K562 (cell line): ENCODE measurements around the gene HOXC11. TPM values are rescaled to one million over a fixed set of nuclear protein-coding genes. Genes with fewer than 3 reads are reported as not detected.

Source experiments
- BCOR ChIP-seq: fragments of 450-650 bp; IDR thresholded peaks from 2 replicates; pipeline ENCODE4 v1.6.1; 2016
- CBX1 ChIP-seq: sonication (generic); IDR thresholded peaks from 2 replicates; pipeline ENCODE4 v1.6.1; 2016; ENCODE audit warnings: antibody characterized with exemption, low read depth, mild to moderate bottlenecking
- CEBPG ChIP-seq, 3 experiments: fragments of 200-800 bp in 1 of 3; sonication (Bioruptor generic) in 1 of 3; sonication (generic) in 1 of 3; formaldehyde crosslinking in 1 of 3; IDR thresholded peaks in 2 of 3; conservative IDR thresholded peaks in 1 of 3; 2 replicates each; pipeline versions ENCODE4 v1.6.1 to v1.8.0; 2016 to 2022; ENCODE audit warnings: missing compliant biosample characterization in 2 of 3, missing genetic modification characterization in 2 of 3, mild to moderate bottlenecking in 1 of 3, missing genetic modification reagents in 1 of 3
- HDAC2 ChIP-seq: fragments of 450-650 bp; IDR thresholded peaks from 2 replicates; pipeline ENCODE4 v1.6.1; 2016; ENCODE audit warnings: mild to moderate bottlenecking
- HDAC6 ChIP-seq: IDR thresholded peaks from 2 replicates; pipeline ENCODE4 v1.6.1; 2012; ENCODE audit warnings: low read depth, mild to moderate bottlenecking, control low read depth, inconsistent platforms, low read length, moderate library complexity
- JUND ChIP-seq, 2 experiments: IDR thresholded peaks; 2 replicates in 1 of 2; 3 replicates in 1 of 2; pipeline ENCODE4 v1.6.1; 2011; ENCODE audit warnings: borderline replicate concordance in 2 of 2, low read depth in 2 of 2, low read length in 2 of 2, improper control_type of control experiment in 1 of 2, missing biosample characterization in 1 of 2, missing genetic modification characterization in 1 of 2, missing genetic modification reagents in 1 of 2
- KDM1A ChIP-seq, 2 experiments: fragments of 450-650 bp; IDR thresholded peaks; 2 replicates each; pipeline ENCODE4 v1.6.1; 2016; ENCODE audit warnings: mild to moderate bottlenecking in 2 of 2
- NFXL1 ChIP-seq: fragments of 450-650 bp; formaldehyde crosslinking; IDR thresholded peaks from 2 replicates; pipeline ENCODE4 v1.4.0; 2021; ENCODE audit warnings: mild to moderate bottlenecking
- NR2C1 ChIP-seq, 2 experiments: fragments of 450-650 bp; IDR thresholded peaks; 2 replicates each; pipeline ENCODE4 v1.6.1; 2017; ENCODE audit warnings: mild to moderate bottlenecking in 2 of 2, antibody characterized with exemption in 1 of 2, inconsistent platforms in 1 of 2, missing compliant biosample characterization in 1 of 2, missing genetic modification characterization in 1 of 2
- NR4A1 ChIP-seq, 2 experiments: fragments of 250-450 bp in 1 of 2; fragments of 450-650 bp in 1 of 2; sonication (Bioruptor Pico) in 1 of 2; IDR thresholded peaks; 2 replicates each; pipeline versions ENCODE4 v1.4.0 to v1.6.1; 2016 to 2020; ENCODE audit warnings: mild to moderate bottlenecking in 2 of 2, missing compliant biosample characterization in 1 of 2, missing genetic modification characterization in 1 of 2, moderate library complexity in 1 of 2
- RUNX1 ChIP-seq: sonication (generic); IDR thresholded peaks from 2 replicates; pipeline ENCODE4 v1.6.1; 2016; ENCODE audit warnings: antibody characterized with exemption, low read depth
- SMC3 ChIP-seq: conservative IDR thresholded peaks from 2 replicates; pipeline ENCODE4 v1.6.1; 2011; ENCODE audit warnings: low read depth, low read length, improper control_type of control experiment; ENCODE audit not compliant: insufficient read depth
- SNIP1 ChIP-seq: fragments of 450-650 bp; IDR thresholded peaks from 2 replicates; pipeline ENCODE4 v1.7.1; 2017; ENCODE audit warnings: low read depth, mild to moderate bottlenecking
- STAT5A ChIP-seq: IDR thresholded peaks from 2 replicates; pipeline ENCODE4 v1.6.1; 2012; ENCODE audit warnings: low read length, inconsistent platforms, borderline replicate concordance
- SUPT5H ChIP-seq: fragments of 450-650 bp; IDR thresholded peaks from 2 replicates; pipeline ENCODE4 v1.6.1; 2016
- TCF7L2 ChIP-seq: fragments of 150-350 bp; IDR thresholded peaks from 2 replicates; pipeline ENCODE4 v1.6.1; 2016; ENCODE audit warnings: low read depth, mild to moderate bottlenecking, low read length, moderate library complexity
- ZBED1 ChIP-seq: IDR thresholded peaks from 2 replicates; pipeline ENCODE4 v1.6.1; 2014
- ZNF699 ChIP-seq: fragments of 250-450 bp; sonication (Bioruptor Pico); IDR thresholded peaks from 2 replicates; pipeline ENCODE4 v1.8.0; 2021; ENCODE audit warnings: mild to moderate bottlenecking, moderate library complexity; ENCODE audit not compliant: insufficient replicate concordance
- polyA plus RNA-seq, 8 experiments: library from polyadenylated mRNA; depleted of rRNA in 4 of 8; stranded (reverse) in 5 of 8; unstranded in 3 of 8; fragments of >200 nt; fragmentation: Nextera tagmentation in 2 of 8; fragmentation: Illumina TruSeq in 1 of 8; extraction: Ambion mirVana in 2 of 8; extraction: Trizol in 1 of 8; gene quantifications; 2 replicates each; pipeline versions ENCODE4 v1.2.1 to v1.2.3, GENCODE V29; 2011 to 2014; ENCODE audit warnings: inconsistent platforms in 1 of 8, missing spikeins in 1 of 8
- total RNA-seq, 7 experiments: library from RNA; depleted of rRNA in 6 of 7; stranded (reverse); fragments of >200 nt in 6 of 7; fragmentation: Illumina TruSeq in 2 of 7; extraction: Trizol in 2 of 7; gene quantifications; 2 replicates each; pipeline versions ENCODE4 v1.2.1 to v1.2.3, GENCODE V29; 2011 to 2021; ENCODE audit warnings: low replicate concordance in 1 of 7
- TF ChIP-seq, protein P1 (sequence below), 2 experiments: fragments of 450-650 bp in 1 of 2; sonication (generic) in 1 of 2; formaldehyde crosslinking in 1 of 2; IDR thresholded peaks; 2 replicates each; pipeline versions ENCODE4 v1.7.1 to v1.9.0; 2016 to 2022; ENCODE audit warnings: inconsistent platforms in 1 of 2, mild to moderate bottlenecking in 1 of 2, missing genetic modification reagents in 1 of 2

HOXC11 gene
- total and polyA plus RNA-seq, 9 of the 15 experiments (the other 6 are each of a cell fraction or from before 2014, with no cell fraction given), result not detected

DNA sequence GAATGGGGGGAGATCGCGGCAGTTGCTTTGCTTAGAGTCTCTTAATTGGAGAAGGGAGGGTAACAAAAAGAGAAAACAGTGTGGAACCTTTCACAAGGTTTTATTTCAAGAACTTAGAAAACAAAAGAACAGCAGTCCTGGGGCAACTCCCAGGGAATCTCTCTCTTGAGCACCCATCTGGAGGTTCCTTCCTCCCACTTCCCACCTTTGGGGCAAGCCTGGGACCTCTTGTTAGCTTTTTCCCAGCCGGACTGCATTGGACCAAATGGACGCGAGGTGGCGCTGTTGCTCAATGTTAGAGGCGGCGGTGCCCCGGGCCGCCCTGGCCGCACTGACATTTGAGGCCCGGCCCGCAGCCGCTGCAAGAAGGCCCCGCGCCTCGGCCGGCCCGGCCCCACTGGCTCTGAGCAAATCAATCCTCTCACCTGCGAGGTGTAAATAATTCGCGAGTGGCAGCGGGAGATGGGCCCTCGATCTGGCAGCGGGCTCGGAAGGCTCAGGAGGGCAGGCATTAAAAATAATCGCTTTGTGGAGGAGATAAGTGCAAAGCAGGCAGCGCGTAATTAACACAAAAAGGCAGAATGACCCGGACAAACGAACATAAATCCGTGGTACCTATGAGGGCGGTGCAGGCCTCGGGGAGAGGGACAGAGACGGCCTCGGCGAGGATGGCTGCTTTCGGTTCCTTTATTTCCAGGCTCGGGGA, 33.1 kb downstream of the HOXC11 start (continued):
- TF ChIP-seq, protein P1, sequence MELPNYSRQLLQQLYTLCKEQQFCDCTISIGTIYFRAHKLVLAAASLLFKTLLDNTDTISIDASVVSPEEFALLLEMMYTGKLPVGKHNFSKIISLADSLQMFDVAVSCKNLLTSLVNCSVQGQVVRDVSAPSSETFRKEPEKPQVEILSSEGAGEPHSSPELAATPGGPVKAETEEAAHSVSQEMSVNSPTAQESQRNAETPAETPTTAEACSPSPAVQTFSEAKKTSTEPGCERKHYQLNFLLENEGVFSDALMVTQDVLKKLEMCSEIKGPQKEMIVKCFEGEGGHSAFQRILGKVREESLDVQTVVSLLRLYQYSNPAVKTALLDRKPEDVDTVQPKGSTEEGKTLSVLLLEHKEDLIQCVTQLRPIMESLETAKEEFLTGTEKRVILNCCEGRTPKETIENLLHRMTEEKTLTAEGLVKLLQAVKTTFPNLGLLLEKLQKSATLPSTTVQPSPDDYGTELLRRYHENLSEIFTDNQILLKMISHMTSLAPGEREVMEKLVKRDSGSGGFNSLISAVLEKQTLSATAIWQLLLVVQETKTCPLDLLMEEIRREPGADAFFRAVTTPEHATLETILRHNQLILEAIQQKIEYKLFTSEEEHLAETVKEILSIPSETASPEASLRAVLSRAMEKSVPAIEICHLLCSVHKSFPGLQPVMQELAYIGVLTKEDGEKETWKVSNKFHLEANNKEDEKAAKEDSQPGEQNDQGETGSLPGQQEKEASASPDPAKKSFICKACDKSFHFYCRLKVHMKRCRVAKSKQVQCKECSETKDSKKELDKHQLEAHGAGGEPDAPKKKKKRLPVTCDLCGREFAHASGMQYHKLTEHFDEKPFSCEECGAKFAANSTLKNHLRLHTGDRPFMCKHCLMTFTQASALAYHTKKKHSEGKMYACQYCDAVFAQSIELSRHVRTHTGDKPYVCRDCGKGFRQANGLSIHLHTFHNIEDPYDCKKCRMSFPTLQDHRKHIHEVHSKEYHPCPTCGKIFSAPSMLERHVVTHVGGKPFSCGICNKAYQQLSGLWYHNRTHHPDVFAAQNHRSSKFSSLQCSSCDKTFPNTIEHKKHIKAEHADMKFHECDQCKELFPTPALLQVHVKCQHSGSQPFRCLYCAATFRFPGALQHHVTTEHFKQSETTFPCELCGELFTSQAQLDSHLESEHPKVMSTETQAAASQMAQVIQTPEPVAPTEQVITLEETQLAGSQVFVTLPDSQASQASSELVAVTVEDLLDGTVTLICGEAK (IDR thresholded peaks at IDR 0.05), result no peak
- TF ChIP-seq, protein P1 (CRISPR knock-in tag; IDR thresholded peaks at IDR 0.05), result no peak
- 0 out of 2 replicates have a peak, but pooled peaks have one; percentile 43 for TF ChIP-seq JUND (IDR thresholded peaks at IDR 0.05; ENCODE audit: borderline replicate concordance, low read depth, low read length)
- no peak; the same call in 2 of the 3 replicates for TF ChIP-seq JUND (tag; IDR thresholded peaks at IDR 0.05; ENCODE audit: borderline replicate concordance, low read depth, low read length)
- TF ChIP-seq HDAC6, result no peak
- no peak for TF ChIP-seq BCOR
- no peak for TF ChIP-seq TCF7L2
- no peak for TF ChIP-seq ZNF699 (CRISPR knock-in tag)
- TF ChIP-seq RUNX1, result no peak
- no peak for TF ChIP-seq ZBED1
- no peak for TF ChIP-seq KDM1A (IDR thresholded peaks at IDR 0.05)
- TF ChIP-seq SNIP1, result no peak
- TF ChIP-seq NR4A1 (CRISPR knock-in tag; IDR thresholded peaks at IDR 0.05), result no peak
- no peak for TF ChIP-seq NR4A1 (tag; IDR thresholded peaks at IDR 0.05)
- TF ChIP-seq CBX1, result no peak
- no peak for TF ChIP-seq NR2C1 (IDR thresholded peaks at IDR 0.05)
- no peak for TF ChIP-seq NR2C1 (tag; IDR thresholded peaks at IDR 0.05)
- TF ChIP-seq CEBPG (CRISPR knock-in tag; IDR thresholded peaks at IDR 0.05), result no peak
- no peak; a peak in 1 of 4 replicates for TF ChIP-seq CEBPG (tag; conservative IDR thresholded peaks at IDR 0.05 in 1 of 2, IDR thresholded peaks at IDR 0.05 in 1 of 2)
- no peak for TF ChIP-seq NFXL1 (CRISPR knock-in tag)
- TF ChIP-seq SUPT5H, result no peak
- TF ChIP-seq SMC3, result peak; percentile 96
- no peak for TF ChIP-seq STAT5A
- TF ChIP-seq HDAC2, result no peak
